GM12874 (cell line): ENCODE data around the gene GUCY1A2.

Source experiments
- CTCF ChIP-seq: IDR thresholded peaks from 2 replicates; pipeline ENCODE4 v1.5.1; 2011; ENCODE audit warnings: low read depth, mild to moderate bottlenecking, control low read depth, low read length, moderate library complexity; ENCODE audit not compliant: insufficient read depth

The GUCY1A2 gene

GRCh38 chr11:107011977-107012376, 6.3 kb downstream of the GUCY1A2 start:
- no peak for TF ChIP-seq CTCF

- TF ChIP-seq CTCF, result no peak
Observed at GRCh38 chr11:107009190-107009589, 9.1 kb downstream of the GUCY1A2 start.

- no peak for TF ChIP-seq CTCF
Observed at GRCh38 chr11:107006076-107006833, 12.0 kb downstream of the GUCY1A2 start.

- no peak for TF ChIP-seq CTCF
Observed at GRCh38 chr11:106999196-106999595, 19.1 kb downstream of the GUCY1A2 start.

GRCh38 chr11:106998916-106999188, 19.4 kb downstream of the GUCY1A2 start:
- TF ChIP-seq CTCF, result no peak

GRCh38 chr11:106998116-106998915, 20.0 kb downstream of the GUCY1A2 start:
- TF ChIP-seq CTCF, result no peak

- TF ChIP-seq CTCF, result no peak
Observed at GRCh38 chr11:106997227-106997626, 21.0 kb downstream of the GUCY1A2 start.
